ENCODE data around the gene MLIP.

DNA sequence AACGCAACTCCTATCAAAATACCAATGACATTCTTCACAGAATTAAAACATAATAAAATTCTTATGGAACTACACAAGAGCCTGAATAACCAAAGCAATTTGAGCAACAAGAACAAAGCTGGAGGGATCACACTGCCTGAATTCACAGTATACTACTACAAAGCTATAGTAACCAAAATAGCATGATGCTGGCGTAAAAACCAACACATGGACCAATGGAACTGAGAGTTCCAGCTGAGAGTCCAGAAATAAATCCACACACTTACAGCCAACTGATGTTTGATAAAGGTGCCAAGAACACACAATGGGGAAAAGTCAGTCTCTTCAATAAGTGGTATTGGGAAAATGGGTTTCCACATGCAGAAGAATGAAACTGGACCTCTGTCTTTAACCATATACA is 6.9 kb downstream of the MLIP start:
- no peak for TF ChIP-seq TAF1 (IDR thresholded peaks at IDR 0.05; ENCODE audit: borderline replicate concordance, low read depth, low read length)
- no peak for TF ChIP-seq POLR2AphosphoS5 (IDR thresholded peaks at IDR 0.05; ENCODE audit: low read depth, low read length)
- no peak for TF ChIP-seq POLR2A (IDR thresholded peaks at IDR 0.05; ENCODE audit: low read depth, low read length)

All from GM12892 (cell line).